Smooth muscle cell (in vitro differentiated cells): ENCODE measurements around the gene ANKRD63. TPM values are rescaled to one million over a fixed set of nuclear protein-coding genes. Genes with fewer than 3 reads are reported as not detected.

Source experiments
- DNase-seq: peaks from one replicate; lab custom pipeline; 2025; ENCODE audit not compliant: unreplicated experiment; lab: John Stamatoyannopoulos, UW
- H2AFZ ChIP-seq: fragments of 200-600 bp; sonication (generic); 2 replicates; pipeline ENCODE4 v1.6.0; 2016; ENCODE audit warnings: antibody characterized with exemption, low read depth, mild to moderate bottlenecking
- H3F3A ChIP-seq: fragments of 200-600 bp; sonication (generic); 2 replicates; pipeline ENCODE4 v1.6.0; 2017; ENCODE audit warnings: antibody characterized with exemption, low read depth
- H3K27ac ChIP-seq: fragments of 200-600 bp; sonication (generic); 2 replicates; pipeline ENCODE4 v1.5.1; 2016; ENCODE audit warnings: low read depth, mild to moderate bottlenecking
- H3K27me3 ChIP-seq: fragments of 200-600 bp; sonication (generic); 2 replicates; pipeline ENCODE4 v1.6.1; 2016; ENCODE audit warnings: low read depth, mild to moderate bottlenecking
- H3K36me3 ChIP-seq: fragments of 200-600 bp; sonication (generic); 2 replicates; pipeline ENCODE4 v1.5.1; 2016; ENCODE audit warnings: low read depth
- H3K4me1 ChIP-seq: fragments of 200-600 bp; sonication (generic); 2 replicates; pipeline ENCODE4 v1.5.1; 2016; ENCODE audit warnings: low read depth
- H3K4me2 ChIP-seq: fragments of 200-600 bp; sonication (generic); 2 replicates; pipeline ENCODE4 v1.6.0; 2016; ENCODE audit warnings: mild to moderate bottlenecking
- H3K4me3 ChIP-seq: fragments of 200-600 bp; sonication (generic); 2 replicates; pipeline ENCODE4 v1.5.1; 2016; ENCODE audit warnings: mild to moderate bottlenecking
- H3K79me2 ChIP-seq: fragments of 200-600 bp; sonication (generic); 2 replicates; pipeline ENCODE4 v1.6.0; 2016; ENCODE audit warnings: low read depth, mild to moderate bottlenecking
- H3K9ac ChIP-seq: fragments of 200-600 bp; sonication (generic); 2 replicates; pipeline ENCODE4 v1.6.0; 2016; ENCODE audit warnings: low read depth
- H3K9me3 ChIP-seq: fragments of 200-600 bp; sonication (generic); replicated peaks from 2 replicates; pipeline ENCODE4 v1.5.1; 2016; ENCODE audit warnings: low read depth
- H4K20me1 ChIP-seq: fragments of 200-600 bp; sonication (generic); 2 replicates; pipeline ENCODE4 v1.6.0; 2016; ENCODE audit warnings: low read depth
- CTCF ChIP-seq: fragments of 200-600 bp; sonication (generic); IDR thresholded peaks from 2 replicates; pipeline ENCODE4 v1.5.1; 2017; ENCODE audit warnings: borderline replicate concordance, mild to moderate bottlenecking, antibody characterized with exemption; ENCODE audit not compliant: insufficient read depth, poor library complexity, severe bottlenecking
- WGBS: methylation state at CpG from one replicate; pipeline ENCODE4 v1.1.7; 2016; ENCODE audit warnings: low lambda C conversion rate; 5-methylcytosine and 5-hydroxymethylcytosine counted together
- polyA plus RNA-seq: library from polyadenylated mRNA; unstranded; fragments of >200 nt; fragmentation: Nextera tagmentation; extraction: Ambion mirVana; gene quantifications from 2 replicates; pipeline ENCODE4 v1.2.1, GENCODE V29; 2016
- total RNA-seq: library from RNA; depleted of rRNA; stranded (reverse); fragments of >200 nt; gene quantifications from 2 replicates; pipeline ENCODE4 v1.2.3, GENCODE V29; 2014

The ANKRD63 gene
- total and polyA plus RNA-seq, 2 experiments from 2014 or later, result not detected

GRCh38 chr15:40322531-40323238 is 39.8 kb upstream of the ANKRD63 start:
- DNase-seq, result no peak
- Histone ChIP-seq H4K20me1 (peaks cover 17% of the 10 kb centered on the region), H2AFZ (no peak overlapping the region), H3F3A (no peaks in the 10 kb centered on the region), H3K36me3 (no peaks in the 10 kb centered on the region), H3K9ac (no peak overlapping the region), H3K9me3 (no peaks in the 10 kb centered on the region), H3K4me3 (peak overlapping the region; percentile 53), H3K79me2 (peaks cover 23% of the 10 kb centered on the region), H3K27me3 (peaks cover 2% of the 10 kb centered on the region), H3K4me1 (peaks cover 33% of the 10 kb centered on the region), H3K4me2 (peak overlapping the region; percentile 84), H3K27ac (no peak overlapping the region)
- no peak for TF ChIP-seq CTCF
- 23% methylated on average over 25 of the region's 26 CpGs for WGBS

GRCh38 chr15:40320931-40321371 is 38.1 kb upstream of the ANKRD63 start:
- peaks cover 17% of the 10 kb centered on the region for H3K27me3 ChIP-seq
- DNase-seq, result no peak
- H3K9ac ChIP-seq, result no peak overlapping the region
- peak; percentile 85 for TF ChIP-seq CTCF
- no peak overlapping the region for H3K27ac ChIP-seq
- no peaks in the 10 kb centered on the region for H3K9me3 ChIP-seq
- H3K4me3 ChIP-seq, result no peak overlapping the region
- H3K79me2 ChIP-seq, result peaks cover 14% of the 10 kb centered on the region
- H2AFZ ChIP-seq, result no peak overlapping the region
- no peaks in the 10 kb centered on the region for H3K36me3 ChIP-seq
- no peaks in the 10 kb centered on the region for H3F3A ChIP-seq
- WGBS, result 0% methylated on average over 2 of the region's 2 CpGs
- H3K4me2 ChIP-seq, result no peak overlapping the region
- H4K20me1 ChIP-seq, result peaks cover 11% of the 10 kb centered on the region
- peaks cover 15% of the 10 kb centered on the region for H3K4me1 ChIP-seq

- no peak overlapping the region for H2AFZ ChIP-seq
- 75% methylated on average over 1 of the region's 1 CpG for WGBS
- peaks cover 6% of the 10 kb centered on the region for H4K20me1 ChIP-seq
- no peak for TF ChIP-seq CTCF
- no peak overlapping the region for H3K4me3 ChIP-seq
- H3K36me3 ChIP-seq, result no peaks in the 10 kb centered on the region
- H3K79me2 ChIP-seq, result peaks cover 9% of the 10 kb centered on the region
- DNase-seq, result no peak
- H3K27me3 ChIP-seq, result peaks cover 21% of the 10 kb centered on the region
- no peaks in the 10 kb centered on the region for H3F3A ChIP-seq
- H3K4me1 ChIP-seq, result peaks cover 10% of the 10 kb centered on the region
- H3K4me2 ChIP-seq, result no peak overlapping the region
- H3K27ac ChIP-seq, result no peak overlapping the region
- no peak overlapping the region for H3K9ac ChIP-seq
- no peaks in the 10 kb centered on the region for H3K9me3 ChIP-seq
Measured at GRCh38 chr15:40320409-40320808, 37.5 kb upstream of the ANKRD63 start.

- DNase-seq, result no peak
- H3K4me1 ChIP-seq, result no peaks in the 10 kb centered on the region
- WGBS, result 85% methylated on average over 4 of the region's 4 CpGs
- H3K27me3 ChIP-seq, result peaks cover 41% of the 10 kb centered on the region
- H3K27ac ChIP-seq, result no peak overlapping the region
- no peaks in the 10 kb centered on the region for H3K79me2 ChIP-seq
- no peaks in the 10 kb centered on the region for H3F3A ChIP-seq
- no peak overlapping the region for H3K4me3 ChIP-seq
- H2AFZ ChIP-seq, result no peak overlapping the region
- TF ChIP-seq CTCF, result no peak
- no peaks in the 10 kb centered on the region for H3K9me3 ChIP-seq
- H4K20me1 ChIP-seq, result no peaks in the 10 kb centered on the region
- H3K4me2 ChIP-seq, result no peak overlapping the region
- H3K36me3 ChIP-seq, result no peaks in the 10 kb centered on the region
- H3K9ac ChIP-seq, result no peak overlapping the region
Measured at GRCh38 chr15:40317580-40317979, 34.7 kb upstream of the ANKRD63 start.
